A549 (cell line): ENCODE data around the gene MFNG. TPM values are rescaled to one million over a fixed set of nuclear protein-coding genes. Genes with fewer than 3 reads are reported as not detected.
A peak's percentile ranks its signal among the peaks of the same experiment; 100 is the strongest.

Experiments
- ATAC-seq, 2 experiments: fragments of 200-7000 bp in 1 of 2; fragments of >200 bp in 1 of 2; cut with Nextera tagmentation in 1 of 2; cut with Tn5 transposase in 1 of 2; 3 replicates each; pipeline versions ENCODE4 v1.8.0 to v1.9.1; 2018 to 2020; ENCODE audit warnings: mild to moderate bottlenecking in 1 of 2, moderate library complexity in 1 of 2
- CTCF ChIA-PET: fragments of 300-600 bp; sonication (Branson Sonifier 250); formaldehyde crosslinking; extraction: SDS; loops from one replicate; lab custom pipeline; 2021; ENCODE audit warnings: antibody characterized with exemption, inconsistent platforms; lab: Yijun Ruan, JAX
- POLR2A ChIA-PET: fragments of 350-600 bp; formaldehyde crosslinking; extraction: SDS; loops from one replicate; lab custom pipeline; 2021; ENCODE audit warnings: antibody characterized with exemption, inconsistent platforms; lab: Yijun Ruan, JAX
- DNase-seq, 2 experiments: peaks; one replicate each; pipeline versions ENCODE4 v3.0.0 to v3.0.0-alpha.2; 2011 to 2016; ENCODE audit warnings: low read depth in 1 of 2, low spot score in 1 of 2
- FAIRE-seq: peaks from 2 replicates; lab custom pipeline; 2011; peaks lifted over from hg19 to GRCh38; lab: Jason Lieb, UNC
- H3K27ac ChIP-seq, 2 experiments: fragments of >200 bp; sonication (Bioruptor Twin); formaldehyde crosslinking; 3 replicates each; pipeline ENCODE4 v1.5.1; 2016 to 2017
- H3K4me1 ChIP-seq: fragments of >200 bp; sonication (Bioruptor Twin); formaldehyde crosslinking; 3 replicates; pipeline ENCODE4 v1.6.1; 2016
- H3K4me2 ChIP-seq: fragments of >200 bp; sonication (Bioruptor Twin); formaldehyde crosslinking; 3 replicates; pipeline ENCODE4 v1.6.1; 2016
- H3K4me3 ChIP-seq: fragments of >200 bp; sonication (Bioruptor Twin); formaldehyde crosslinking; 3 replicates; pipeline ENCODE4 v1.5.1; 2016
- H3K9me3 ChIP-seq: fragments of >200 bp; sonication (Bioruptor Twin); formaldehyde crosslinking; 3 replicates; pipeline ENCODE4 v1.6.1; 2016
- CBX8 ChIP-seq: fragments of 200-600 bp; sonication (generic); IDR thresholded peaks from 2 replicates; pipeline ENCODE4 v1.6.1; 2016
- CHD4 ChIP-seq: fragments of 200-600 bp; sonication (generic); IDR thresholded peaks from 2 replicates; pipeline ENCODE4 v1.6.1; 2016; ENCODE audit warnings: antibody characterized with exemption, mild to moderate bottlenecking, borderline replicate concordance
- FOSB ChIP-seq: fragments of 250-450 bp; sonication (Bioruptor Pico); IDR thresholded peaks from 2 replicates; pipeline ENCODE4 v1.5.0; 2020; ENCODE audit warnings: mild to moderate bottlenecking, moderate library complexity
- FOXS1 ChIP-seq: fragments of 250-450 bp; sonication (Bioruptor Pico); IDR thresholded peaks from 2 replicates; pipeline ENCODE4 v1.5.0; 2020; ENCODE audit warnings: mild to moderate bottlenecking, moderate library complexity
- GATA3 ChIP-seq: IDR thresholded peaks from 2 replicates; pipeline ENCODE4 v1.6.1; 2012; ENCODE audit warnings: borderline replicate concordance
- HDAC2 ChIP-seq: fragments of 200-600 bp; sonication (generic); IDR thresholded peaks from 2 replicates; pipeline ENCODE4 v1.6.1; 2016
- HEYL ChIP-seq: fragments of 250-450 bp; sonication (Bioruptor Pico); IDR thresholded peaks from 2 replicates; pipeline ENCODE4 v1.8.0; 2021; ENCODE audit warnings: mild to moderate bottlenecking, moderate library complexity
- HOXA7 ChIP-seq: fragments of 250-450 bp; sonication (Bioruptor Pico); IDR thresholded peaks from 2 replicates; pipeline ENCODE4 v1.5.0; 2020; ENCODE audit warnings: mild to moderate bottlenecking, moderate library complexity
- HOXB5 ChIP-seq: fragments of 250-450 bp; sonication (Bioruptor Pico); IDR thresholded peaks from 2 replicates; pipeline ENCODE4 v1.5.0; 2020; ENCODE audit warnings: mild to moderate bottlenecking, moderate library complexity
- JUNB ChIP-seq: fragments of >200 bp; sonication (Bioruptor Twin); formaldehyde crosslinking; IDR thresholded peaks from 2 replicates; pipeline ENCODE4 v1.6.1; 2016
- POLR2A ChIP-seq: IDR thresholded peaks from 2 replicates; pipeline ENCODE4 v1.6.1; 2012; ENCODE audit warnings: mild to moderate bottlenecking, low read length
- RAD21 ChIP-seq, 2 experiments: fragments of >200 bp in 1 of 2; sonication (Bioruptor Twin) in 1 of 2; formaldehyde crosslinking in 1 of 2; IDR thresholded peaks in 1 of 2; conservative IDR thresholded peaks in 1 of 2; 2 replicates in 1 of 2; 3 replicates in 1 of 2; pipeline ENCODE4 v1.6.1; 2012 to 2018; ENCODE audit warnings: inconsistent platforms in 1 of 2
- RCOR1 ChIP-seq: fragments of 150-350 bp; IDR thresholded peaks from 2 replicates; pipeline ENCODE4 v1.6.1; 2014; ENCODE audit warnings: antibody characterized with exemption, low read length, low read depth
- ZNF302 ChIP-seq: fragments of 250-450 bp; sonication (Bioruptor Pico); IDR thresholded peaks from 2 replicates; pipeline ENCODE4 v1.9.0; 2021; ENCODE audit warnings: inconsistent platforms, mild to moderate bottlenecking, moderate library complexity
- ZSCAN20 ChIP-seq: fragments of 250-450 bp; sonication (Bioruptor Pico); IDR thresholded peaks from 2 replicates; pipeline ENCODE4 v1.8.0; 2022; ENCODE audit warnings: mild to moderate bottlenecking, moderate library complexity
- WGBS: methylation state at CpG from one replicate; pipeline ENCODE4 v1.1.6; 2017; ENCODE audit errors: missing lambda C conversion rate; 5-methylcytosine and 5-hydroxymethylcytosine counted together
- polyA plus RNA-seq, 4 experiments: library from polyadenylated mRNA; depleted of rRNA in 3 of 4; stranded (reverse); fragments of >200 nt; fragmentation: RNase III in 1 of 4; extraction: RNeasy Plus Mini Kit Qiagen cat#74134 plus additional on column Dnase treatment in 1 of 4; gene quantifications; 2 replicates in 3 of 4; 3 replicates in 1 of 4; pipeline ENCODE4 v1.2.3, GENCODE V29; 2011 to 2017
- TF ChIP-seq, protein P1 (sequence below): fragments of >200 bp; sonication (Bioruptor Twin); formaldehyde crosslinking; IDR thresholded peaks from 3 replicates; pipeline ENCODE4 v1.6.1; 2016
- TF ChIP-seq, protein P2 (sequence below): fragments of 250-450 bp; sonication (Bioruptor Pico); IDR thresholded peaks from 2 replicates; pipeline ENCODE4 v1.5.0; 2021; ENCODE audit warnings: mild to moderate bottlenecking, moderate library complexity, borderline replicate concordance
- TF ChIP-seq, protein P3 (sequence below): IDR thresholded peaks from 2 replicates; pipeline ENCODE4 v1.6.1; 2012
- TF ChIP-seq, protein P4 (sequence below): fragments of 150-350 bp; IDR thresholded peaks from 2 replicates; pipeline ENCODE4 v1.6.1; 2014; ENCODE audit warnings: low read depth, mild to moderate bottlenecking, low read length

Gene MFNG
- polyA plus RNA-seq, 2 of the 4 experiments (the other 2 are of a cell fraction), result 1.2 to 1.8 TPM

DNA sequence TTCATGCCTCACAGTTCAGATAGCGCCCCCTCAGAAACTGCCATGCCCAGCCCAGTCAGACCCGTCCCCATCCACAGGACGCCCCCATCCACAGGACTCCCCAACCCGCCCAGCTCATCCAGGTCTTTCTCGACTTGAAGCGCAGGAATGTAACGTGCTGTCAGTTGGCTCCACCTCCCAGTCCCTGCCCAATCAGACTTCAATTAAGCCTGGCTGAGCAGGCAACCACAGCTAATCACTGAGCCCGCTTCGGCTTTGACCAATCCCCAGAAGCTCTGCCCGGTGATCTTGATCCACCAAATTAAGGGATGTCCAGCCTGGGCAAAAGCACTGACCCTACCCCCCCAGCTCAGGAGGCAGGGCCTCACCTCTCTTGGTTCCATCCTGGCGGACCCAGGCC is 10.5 kb upstream of the MFNG start:
- H3K4me3 ChIP-seq, result no peak overlapping the region
- FAIRE-seq (no peak), ATAC-seq (peak in 1 of 2 experiments; percentile 17; a peak in 3 of 6 replicates), DNase-seq (peak; percentile 31 to 49)
- H3K9me3 ChIP-seq, result no peaks in the 10 kb centered on the region
- POLR2A ChIA-PET, result no interaction called here
- CTCF ChIA-PET, result interaction anchor here (0.7 to 8.7 kb wide), 6 partner anchors 9 to 236 kb away, joined by 3 to 42 read pairs (median 5); no protein-coding TSS in a partner anchor
- TF ChIP-seq POLR2A, result no peak
- no peak for TF ChIP-seq HOXB5 (CRISPR knock-in tag)
- no peak for TF ChIP-seq FOXS1 (CRISPR knock-in tag)
- no peak for TF ChIP-seq HDAC2
- no peak for TF ChIP-seq ZSCAN20
- TF ChIP-seq GATA3, result no peak
- TF ChIP-seq, protein P1, sequence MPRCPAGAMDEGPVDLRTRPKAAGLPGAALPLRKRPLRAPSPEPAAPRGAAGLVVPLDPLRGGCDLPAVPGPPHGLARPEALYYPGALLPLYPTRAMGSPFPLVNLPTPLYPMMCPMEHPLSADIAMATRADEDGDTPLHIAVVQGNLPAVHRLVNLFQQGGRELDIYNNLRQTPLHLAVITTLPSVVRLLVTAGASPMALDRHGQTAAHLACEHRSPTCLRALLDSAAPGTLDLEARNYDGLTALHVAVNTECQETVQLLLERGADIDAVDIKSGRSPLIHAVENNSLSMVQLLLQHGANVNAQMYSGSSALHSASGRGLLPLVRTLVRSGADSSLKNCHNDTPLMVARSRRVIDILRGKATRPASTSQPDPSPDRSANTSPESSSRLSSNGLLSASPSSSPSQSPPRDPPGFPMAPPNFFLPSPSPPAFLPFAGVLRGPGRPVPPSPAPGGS, result no peak
- TF ChIP-seq CHD4, result no peak
- no peak for TF ChIP-seq JUNB
- WGBS, result 88% methylated on average over 10 of the region's 11 CpGs
- H3K4me2 ChIP-seq, result peak overlapping the region; percentile 36
- peak overlapping the region; percentile 99 to 100 for H3K27ac ChIP-seq
- peaks cover 69% of the 10 kb centered on the region for H3K4me1 ChIP-seq

DNA sequence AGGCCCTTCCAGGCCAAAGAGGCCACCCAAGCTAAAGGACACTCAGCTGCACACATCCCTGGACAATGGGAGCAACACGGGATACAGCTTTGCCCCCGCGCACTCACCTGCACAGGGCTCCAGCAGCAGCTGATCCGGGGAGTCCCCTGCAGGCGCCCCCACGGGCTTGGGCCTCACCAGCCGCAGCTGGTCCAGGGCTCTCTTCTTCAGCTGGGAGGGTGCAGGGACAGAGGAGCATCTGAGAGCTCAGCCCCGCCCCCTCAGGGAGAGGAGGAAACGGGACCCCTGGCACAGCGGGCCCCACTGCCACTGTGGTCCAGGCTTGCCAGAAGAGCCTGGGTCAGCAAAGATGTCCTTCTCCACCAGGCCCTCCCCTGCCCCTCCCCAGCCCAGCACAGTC is 7.8 kb upstream of the MFNG start:
- Histone ChIP-seq H3K4me3 (no peak overlapping the region), H3K4me1 (peaks cover 47% of the 10 kb centered on the region), H3K4me2 (no peak overlapping the region), H3K27ac (peak overlapping the region in 1 of 2 experiments; percentile 80; a peak in 2 of 6 replicates), H3K9me3 (no peaks in the 10 kb centered on the region)
- FAIRE-seq, result no peak
- no peak for ATAC-seq
- no peak for DNase-seq
- CTCF ChIA-PET, result interaction anchor here (0.6 to 8.7 kb wide), 9 partner anchors 8 to 177 kb away, joined by 3 to 42 read pairs (median 5); partner anchors contain the start of genes CARD10 and MFNG
- no peak for TF ChIP-seq FOSB (CRISPR knock-in tag)
- TF ChIP-seq ZNF302, result no peak
- no peak for TF ChIP-seq RAD21 (conservative IDR thresholded peaks at IDR 0.05 in 1 of 2, IDR thresholded peaks at IDR 0.05 in 1 of 2)
- TF ChIP-seq HEYL (CRISPR knock-in tag), result no peak
- no peak for TF ChIP-seq RCOR1
- TF ChIP-seq FOXS1 (CRISPR knock-in tag), result no peak
- TF ChIP-seq, protein P2, sequence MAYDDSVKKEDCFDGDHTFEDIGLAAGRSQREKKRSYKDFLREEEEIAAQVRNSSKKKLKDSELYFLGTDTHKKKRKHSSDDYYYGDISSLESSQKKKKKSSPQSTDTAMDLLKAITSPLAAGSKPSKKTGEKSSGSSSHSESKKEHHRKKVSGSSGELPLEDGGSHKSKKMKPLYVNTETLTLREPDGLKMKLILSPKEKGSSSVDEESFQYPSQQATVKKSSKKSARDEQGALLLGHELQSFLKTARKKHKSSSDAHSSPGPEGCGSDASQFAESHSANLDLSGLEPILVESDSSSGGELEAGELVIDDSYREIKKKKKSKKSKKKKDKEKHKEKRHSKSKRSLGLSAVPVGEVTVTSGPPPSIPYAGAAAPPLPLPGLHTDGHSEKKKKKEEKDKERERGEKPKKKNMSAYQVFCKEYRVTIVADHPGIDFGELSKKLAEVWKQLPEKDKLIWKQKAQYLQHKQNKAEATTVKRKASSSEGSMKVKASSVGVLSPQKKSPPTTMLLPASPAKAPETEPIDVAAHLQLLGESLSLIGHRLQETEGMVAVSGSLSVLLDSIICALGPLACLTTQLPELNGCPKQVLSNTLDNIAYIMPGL (CRISPR knock-in tag), result no peak
- no peak for TF ChIP-seq HOXA7 (CRISPR knock-in tag)
- TF ChIP-seq, protein P3, sequence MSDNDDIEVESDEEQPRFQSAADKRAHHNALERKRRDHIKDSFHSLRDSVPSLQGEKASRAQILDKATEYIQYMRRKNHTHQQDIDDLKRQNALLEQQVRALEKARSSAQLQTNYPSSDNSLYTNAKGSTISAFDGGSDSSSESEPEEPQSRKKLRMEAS, result no peak
- TF ChIP-seq, protein P4, sequence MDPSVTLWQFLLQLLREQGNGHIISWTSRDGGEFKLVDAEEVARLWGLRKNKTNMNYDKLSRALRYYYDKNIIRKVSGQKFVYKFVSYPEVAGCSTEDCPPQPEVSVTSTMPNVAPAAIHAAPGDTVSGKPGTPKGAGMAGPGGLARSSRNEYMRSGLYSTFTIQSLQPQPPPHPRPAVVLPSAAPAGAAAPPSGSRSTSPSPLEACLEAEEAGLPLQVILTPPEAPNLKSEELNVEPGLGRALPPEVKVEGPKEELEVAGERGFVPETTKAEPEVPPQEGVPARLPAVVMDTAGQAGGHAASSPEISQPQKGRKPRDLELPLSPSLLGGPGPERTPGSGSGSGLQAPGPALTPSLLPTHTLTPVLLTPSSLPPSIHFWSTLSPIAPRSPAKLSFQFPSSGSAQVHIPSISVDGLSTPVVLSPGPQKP, result no peak
- no peak for TF ChIP-seq CBX8
- 80% methylated on average over 10 of the region's 10 CpGs for WGBS
- POLR2A ChIA-PET, result no interaction called here
